AG04449 (cell line): Measurements from ENCODE around the gene DDX5.
"Not testable (repeated sequence)": the region's sequence is repeated elsewhere in the genome, so short reads cannot be mapped to it uniquely, and the experiment has no call there.

ENCODE experiments used
- CTCF ChIA-PET: fragments of 350-600 bp; formaldehyde crosslinking; extraction: SDS; loops from one replicate; lab custom pipeline; 2021; ENCODE audit warnings: antibody characterized with exemption; lab: Yijun Ruan, JAX
- POLR2A ChIA-PET: fragments of 400-600, 350-600 bp; formaldehyde crosslinking; extraction: SDS; loops from one replicate; lab custom pipeline; 2020; ENCODE audit warnings: antibody characterized with exemption, inconsistent platforms; lab: Yijun Ruan, JAX
- DNase-seq: peaks from one replicate; pipeline ENCODE4 v3.0.0-alpha.2; 2010; ENCODE audit warnings: low read depth, low spot score
- H3K4me3 ChIP-seq: 2 replicates; pipeline ENCODE4 v1.5.1; 2011; ENCODE audit warnings: low read depth, mild to moderate bottlenecking, control low read depth, low read length
- TF ChIP-seq, protein P1 (sequence below): IDR thresholded peaks from one replicate; pipeline ENCODE4 v1.5.1; 2011; ENCODE audit warnings: mild to moderate bottlenecking, moderate library complexity, low read length, control low read depth, inconsistent platforms; ENCODE audit not compliant: insufficient read depth; ENCODE audit errors: missing control alignments

Gene DDX5

DNA sequence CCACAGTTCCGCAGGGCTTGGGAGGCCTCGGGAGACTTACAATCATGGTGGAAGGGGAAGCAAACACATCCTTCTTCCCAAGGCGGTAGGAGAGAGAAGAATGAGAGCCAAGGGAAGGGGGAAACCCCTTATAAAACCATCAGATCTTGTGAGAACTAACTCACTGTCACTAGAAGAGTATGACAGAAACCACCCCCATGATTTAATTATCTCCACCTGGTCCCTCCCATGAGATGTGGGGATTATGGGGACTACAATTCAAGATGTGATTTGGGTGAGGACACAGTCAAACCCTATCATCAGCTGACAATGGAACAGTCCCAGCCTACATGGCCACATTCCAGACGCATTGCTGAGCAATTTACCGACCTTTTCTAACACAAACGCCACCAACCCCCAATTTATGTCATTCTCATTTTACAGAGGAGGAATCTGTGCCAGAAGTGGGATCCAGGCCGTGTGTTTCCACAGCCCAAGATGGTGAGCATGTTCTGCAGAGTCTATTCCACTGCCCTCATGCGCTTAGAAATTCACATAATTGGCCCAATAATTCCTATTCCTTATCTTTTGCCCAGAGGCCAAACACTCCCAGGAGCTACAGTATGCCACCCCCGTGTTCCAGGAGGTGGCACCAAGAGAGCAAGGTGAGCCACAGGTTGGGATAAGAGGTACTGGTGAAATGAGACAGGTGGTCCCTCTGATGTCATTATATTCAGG lies 39.9 kb downstream of the DDX5 start:
- no peak overlapping the region for H3K4me3 ChIP-seq
- POLR2A ChIA-PET: no interaction called here
- TF ChIP-seq, protein P1, sequence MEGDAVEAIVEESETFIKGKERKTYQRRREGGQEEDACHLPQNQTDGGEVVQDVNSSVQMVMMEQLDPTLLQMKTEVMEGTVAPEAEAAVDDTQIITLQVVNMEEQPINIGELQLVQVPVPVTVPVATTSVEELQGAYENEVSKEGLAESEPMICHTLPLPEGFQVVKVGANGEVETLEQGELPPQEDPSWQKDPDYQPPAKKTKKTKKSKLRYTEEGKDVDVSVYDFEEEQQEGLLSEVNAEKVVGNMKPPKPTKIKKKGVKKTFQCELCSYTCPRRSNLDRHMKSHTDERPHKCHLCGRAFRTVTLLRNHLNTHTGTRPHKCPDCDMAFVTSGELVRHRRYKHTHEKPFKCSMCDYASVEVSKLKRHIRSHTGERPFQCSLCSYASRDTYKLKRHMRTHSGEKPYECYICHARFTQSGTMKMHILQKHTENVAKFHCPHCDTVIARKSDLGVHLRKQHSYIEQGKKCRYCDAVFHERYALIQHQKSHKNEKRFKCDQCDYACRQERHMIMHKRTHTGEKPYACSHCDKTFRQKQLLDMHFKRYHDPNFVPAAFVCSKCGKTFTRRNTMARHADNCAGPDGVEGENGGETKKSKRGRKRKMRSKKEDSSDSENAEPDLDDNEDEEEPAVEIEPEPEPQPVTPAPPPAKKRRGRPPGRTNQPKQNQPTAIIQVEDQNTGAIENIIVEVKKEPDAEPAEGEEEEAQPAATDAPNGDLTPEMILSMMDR: no peak
- CTCF ChIA-PET: interaction anchor here (1.0 to 2.9 kb wide), 3 partner anchors 12 to 47 kb away, joined by 3 to 12 read pairs (median 6); no protein-coding TSS in a partner anchor
- DNase-seq: no peak

DNA sequence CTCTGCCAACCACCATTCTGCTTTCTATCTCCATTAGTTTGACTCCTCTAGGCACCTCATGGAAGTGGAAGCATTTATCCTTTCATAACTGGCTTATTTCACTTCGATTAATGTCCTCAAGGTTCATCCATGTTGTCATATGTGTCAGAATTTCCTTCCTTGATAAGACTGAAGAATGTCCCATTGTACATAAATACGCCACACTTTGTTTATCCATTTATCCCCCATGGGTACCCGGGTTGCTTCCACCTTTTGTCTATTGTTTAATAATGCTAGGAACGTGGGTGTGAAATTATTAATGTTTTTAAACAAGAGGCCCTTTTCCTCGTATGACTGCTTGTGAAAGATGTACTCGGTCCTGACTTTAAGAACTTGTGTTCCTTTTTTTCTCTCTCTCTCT lies 44.3 kb downstream of the DDX5 start:
- DNase-seq: no peak
- POLR2A ChIA-PET: no interaction called here
- TF ChIP-seq, protein P1: no peak
- H3K4me3 ChIP-seq: no peak overlapping the region
- CTCF ChIA-PET: no interaction called here

DNA sequence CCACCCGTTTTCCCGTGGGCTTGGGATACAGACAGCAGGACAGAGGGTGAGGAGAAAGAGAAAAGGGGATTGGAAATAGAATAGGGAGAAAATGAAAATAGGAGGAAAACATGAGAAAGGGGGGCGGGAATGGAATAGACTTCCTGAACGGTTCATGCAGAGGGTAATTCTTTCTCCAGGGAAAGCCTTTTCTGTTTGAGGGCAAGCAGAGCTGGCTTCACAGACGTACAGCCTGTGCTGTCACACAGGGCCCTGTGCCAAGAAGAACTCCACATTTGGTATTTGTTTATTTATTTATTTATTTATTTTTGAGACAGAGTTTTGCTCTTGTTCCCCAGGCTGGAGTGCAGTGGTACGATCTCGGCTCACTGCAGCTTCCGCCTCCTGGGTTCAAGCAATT lies 45.1 kb downstream of the DDX5 start:
- POLR2A ChIA-PET: no interaction called here
- DNase-seq: no peak
- no peak overlapping the region for H3K4me3 ChIP-seq
- TF ChIP-seq, protein P1: no peak
- CTCF ChIA-PET: interaction anchor here (1.5 kb wide), 1 partner anchor 40 kb away, joined by 5 read pairs; no protein-coding TSS in a partner anchor

DNA sequence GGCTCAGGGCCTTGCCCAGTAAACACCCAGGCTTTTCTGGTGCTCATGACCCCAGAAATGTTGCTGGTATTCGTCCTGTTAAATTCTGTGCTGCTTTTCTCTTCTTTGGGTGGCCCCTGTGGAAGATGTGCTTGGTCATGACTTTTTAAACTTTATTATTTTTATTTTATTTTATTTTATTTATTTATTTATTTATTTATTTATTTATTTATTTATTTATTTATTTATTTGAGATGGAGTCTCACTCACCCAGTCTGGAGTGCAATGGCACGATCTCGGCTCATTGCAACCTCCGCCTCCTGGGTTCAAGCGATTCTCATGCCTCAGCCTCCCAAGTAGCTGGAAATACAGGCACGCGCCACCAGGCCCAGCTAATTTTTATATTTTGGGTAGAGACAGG lies 46.3 kb downstream of the DDX5 start:
- POLR2A ChIA-PET, H3K4me3 ChIP-seq, DNase-seq: not testable (repeated sequence)
- CTCF ChIA-PET: interaction anchor here (1.0 to 1.5 kb wide), 4 partner anchors 31 to 39 kb away, joined by 3 to 5 read pairs (median 3); no protein-coding TSS in a partner anchor

DNA sequence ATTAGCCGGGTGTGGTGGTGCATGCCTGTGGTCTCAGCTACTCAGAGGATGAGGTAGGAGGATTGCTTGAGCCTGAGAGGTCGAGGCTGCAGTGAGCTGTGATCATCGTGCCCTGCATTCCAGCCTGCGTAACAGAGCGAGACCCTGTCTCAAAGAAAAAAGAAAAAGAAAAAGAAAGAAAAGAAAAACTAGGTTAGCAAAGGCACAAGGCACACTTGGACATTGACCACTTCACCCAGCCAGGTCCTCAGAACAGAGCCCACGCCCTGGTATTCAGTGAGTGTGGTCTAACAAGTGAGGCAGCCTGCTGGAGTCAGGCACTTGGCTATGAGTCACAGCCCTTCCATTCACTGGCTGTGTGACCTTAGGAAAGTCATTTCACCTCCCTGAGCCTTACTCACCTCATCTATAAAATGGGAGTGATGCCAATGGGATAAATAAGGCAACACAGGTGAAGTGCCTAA lies 46.8 kb downstream of the DDX5 start:
- no peak for DNase-seq
- POLR2A ChIA-PET: interaction anchor here (0.6 kb wide), 1 partner anchor 48 kb away, joined by 3 read pairs; the partner anchor contains the start of gene CEP95
- TF ChIP-seq, protein P1: no peak
- CTCF ChIA-PET: interaction anchor here (1.0 to 1.2 kb wide), 2 partner anchors 33 to 39 kb away, joined by 3 read pairs; no protein-coding TSS in a partner anchor
- no peak overlapping the region for H3K4me3 ChIP-seq

DNA sequence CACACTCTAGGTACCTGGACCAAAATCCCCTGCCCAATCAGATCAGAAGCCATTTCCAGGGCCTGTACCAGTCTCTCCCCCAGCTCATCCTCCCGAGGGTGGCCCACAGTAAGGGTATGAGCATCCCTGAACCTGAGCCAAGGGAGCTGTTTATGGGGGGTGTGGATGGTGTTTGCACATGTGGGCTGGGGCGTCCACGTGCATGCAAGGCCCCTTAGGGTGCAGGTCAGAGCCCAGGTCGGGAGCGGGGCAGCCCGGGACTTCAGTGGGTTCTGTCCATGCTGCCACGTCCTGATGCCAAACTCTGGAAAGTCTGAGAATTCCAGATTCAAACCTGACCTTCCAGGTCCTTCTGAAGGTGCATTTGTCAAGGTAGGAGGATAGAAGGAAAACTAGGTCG lies 47.3 kb downstream of the DDX5 start:
- H3K4me3 ChIP-seq: no peak overlapping the region
- ChIA-PET POLR2A (interaction anchor here (0.6 kb wide), 1 partner anchor 48 kb away, joined by 3 read pairs; the partner anchor contains the start of gene CEP95), CTCF (interaction anchor here (1.0 kb wide), 1 partner anchor 38 kb away, joined by 3 read pairs; no protein-coding TSS in a partner anchor)
- TF ChIP-seq, protein P1: no peak
- DNase-seq: no peak
